ENCODE measurements around the gene PROC. TPM values are rescaled to one million over a fixed set of nuclear protein-coding genes. Genes with fewer than 3 reads are reported as not detected.

The PROC gene
- total RNA-seq, 5 donors from 2014 or later (not counting 1 experiment from before 2014, with no cell fraction given), result 0.20 to 0.76 (median 0.49) TPM; not detected in 2

Other genes with a start within 250 kb of the PROC start
- gene CYP27C1, start 198.1 kb upstream of the PROC start, total RNA-seq, result under 1 TPM in 1 of 5 donors, not detected in 4; 0.16 TPM
- 10 to 100 TPM; 41.5 to 62.1 (median 52.3) TPM for gene ERCC3, start 124.3 kb upstream of the PROC start, total RNA-seq
- gene MAP3K2, start 30.5 kb upstream of the PROC start, total RNA-seq, result 10 to 100 TPM; 81.6 to 89.1 (median 83.2) TPM
- 10 to 100 TPM; 20.8 to 47.1 (median 42.6) TPM for gene IWS1, start 108.1 kb downstream of the PROC start, total RNA-seq
- gene MYO7B, start 117.3 kb downstream of the PROC start, total RNA-seq, result under 1 TPM in 4 of 5 donors, not detected in 1; 0.13 to 0.96 (median 0.28) TPM
- gene GPR17, start 227.7 kb downstream of the PROC start, total RNA-seq, result not detected